HG02852 (cell line): ENCODE results near the gene FUOM.

ENCODE experiments used
- ATAC-seq: cut with Tn5 transposase; IDR thresholded peaks from one replicate; pipeline ENCODE4 v1.9.1; 2021; ENCODE audit warnings: mild to moderate bottlenecking, moderate library complexity; ENCODE audit not compliant: unreplicated experiment

FUOM gene, protein sequence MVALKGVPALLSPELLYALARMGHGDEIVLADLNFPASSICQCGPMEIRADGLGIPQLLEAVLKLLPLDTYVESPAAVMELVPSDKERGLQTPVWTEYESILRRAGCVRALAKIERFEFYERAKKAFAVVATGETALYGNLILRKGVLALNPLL

DNA sequence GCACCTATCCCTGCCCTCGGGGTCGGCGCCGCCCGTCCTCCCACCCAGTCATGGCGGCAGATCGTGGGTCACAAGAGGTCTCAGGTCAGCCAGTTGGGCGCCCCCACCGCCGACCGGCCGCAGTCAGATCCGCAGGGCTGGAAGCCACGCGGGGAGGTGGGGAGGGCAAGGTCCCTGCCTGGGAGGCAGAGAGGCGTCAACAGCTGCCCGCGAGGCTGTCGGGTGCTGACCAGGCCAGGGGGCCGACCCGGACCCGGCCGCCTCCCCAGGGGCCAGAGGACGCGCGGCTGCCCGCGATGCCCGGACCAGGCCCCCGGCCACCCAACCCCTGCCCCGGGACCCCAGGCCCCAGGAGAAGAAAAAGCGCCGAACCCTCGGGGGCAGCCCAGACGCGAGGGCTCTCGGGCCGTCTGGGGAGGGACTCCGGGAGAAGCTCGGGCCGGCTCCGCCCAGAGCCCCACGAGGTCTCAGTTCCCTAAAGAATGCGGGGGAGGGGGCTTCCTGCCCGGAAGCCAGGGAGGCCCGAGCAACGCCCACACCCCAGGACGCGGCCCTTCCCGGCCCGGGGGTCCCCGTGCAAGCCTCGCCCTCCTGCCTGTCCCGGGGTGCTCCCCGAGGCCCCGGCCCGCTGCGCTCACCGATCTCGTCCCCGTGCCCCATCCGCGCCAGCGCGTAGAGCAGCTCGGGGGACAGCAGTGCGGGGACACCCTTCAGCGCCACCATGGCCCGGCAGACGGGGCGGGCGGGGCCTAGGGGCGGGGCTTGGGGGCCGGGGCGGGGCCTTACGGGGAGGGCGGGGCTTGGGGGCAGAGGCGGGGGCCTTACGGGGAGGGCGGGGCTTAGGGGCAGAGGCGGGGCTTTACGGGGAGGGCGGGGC lies at the start of gene FUOM:
Gene FUOM, minus strand, starts transcription at position 735 of the 877 bp plus-strand sequence. Its CDS starts 12 bp downstream, at position 723.
- ATAC-seq = peak; percentile 82

DNA sequence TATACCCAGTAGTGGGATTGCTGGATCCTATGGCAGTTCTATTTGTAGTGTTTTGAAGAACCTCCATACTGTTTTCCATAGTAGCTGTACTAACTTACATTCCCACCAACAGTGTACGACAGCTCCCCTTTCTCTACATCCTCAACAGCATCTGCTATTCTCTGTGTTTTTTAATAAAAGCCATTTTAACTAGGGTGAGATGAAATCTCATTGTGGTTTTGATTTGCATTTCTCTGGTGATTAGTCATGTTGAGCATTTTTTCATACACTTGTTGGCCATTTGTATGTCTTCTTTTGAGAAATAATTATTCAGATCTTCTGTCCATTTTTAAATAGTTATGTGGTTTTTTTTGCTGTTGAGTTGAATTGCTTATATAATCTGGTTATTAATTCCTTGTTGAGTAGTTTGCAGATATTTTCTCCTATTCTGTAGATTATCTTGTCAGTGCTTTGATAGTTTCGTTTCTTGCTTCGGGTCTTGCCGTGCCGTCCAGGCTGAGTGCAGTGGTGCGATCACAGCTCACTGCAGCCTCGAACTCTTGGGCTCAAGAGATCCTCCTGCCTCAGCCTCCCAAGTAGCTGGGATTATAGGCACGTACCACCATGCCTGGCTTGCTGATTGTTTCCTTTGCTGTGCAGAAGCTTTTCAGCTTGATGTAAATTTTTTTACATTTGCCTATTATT lies 48.2 kb upstream of the FUOM start:
- ATAC-seq = peak; percentile 60

DNA sequence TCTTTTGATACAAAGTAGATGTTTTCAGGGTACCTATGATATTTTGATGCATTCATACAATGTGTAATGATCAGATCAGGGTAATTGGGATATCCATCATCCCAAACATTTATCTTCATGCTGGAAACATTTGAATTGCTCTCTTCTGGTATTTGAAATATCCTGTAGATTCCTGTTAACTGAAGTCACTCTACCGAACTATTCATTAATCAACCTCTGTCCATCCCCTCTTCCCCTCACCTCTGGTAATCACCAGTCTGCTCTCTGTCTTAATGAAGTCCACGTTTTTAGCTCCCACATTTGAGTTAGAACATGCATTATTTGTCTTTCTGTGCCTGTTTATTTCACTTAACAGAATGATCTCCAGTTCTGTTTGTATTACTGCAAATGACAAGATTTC lies 47.5 kb upstream of the FUOM start:
- no peak for ATAC-seq

DNA sequence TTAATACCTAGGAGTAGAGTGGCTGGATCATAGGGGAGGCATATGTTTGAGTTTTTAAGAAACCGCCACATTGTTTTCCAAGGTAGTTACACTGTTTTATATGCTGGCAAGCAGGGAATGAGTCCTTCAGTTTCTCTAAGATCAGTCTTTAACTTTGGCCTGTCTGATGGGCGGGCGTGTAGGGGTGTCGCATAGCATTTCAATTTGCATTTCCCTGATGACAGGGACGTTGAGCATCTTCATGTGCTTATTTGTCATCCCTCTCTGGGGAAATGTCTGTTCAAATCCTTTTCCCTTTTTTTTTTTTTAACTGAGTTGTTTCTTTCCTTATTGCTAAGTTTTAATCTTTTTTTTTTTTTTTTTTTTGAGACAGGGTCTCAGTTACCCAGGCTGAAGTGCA lies 46.0 kb upstream of the FUOM start:
- no peak for ATAC-seq

DNA sequence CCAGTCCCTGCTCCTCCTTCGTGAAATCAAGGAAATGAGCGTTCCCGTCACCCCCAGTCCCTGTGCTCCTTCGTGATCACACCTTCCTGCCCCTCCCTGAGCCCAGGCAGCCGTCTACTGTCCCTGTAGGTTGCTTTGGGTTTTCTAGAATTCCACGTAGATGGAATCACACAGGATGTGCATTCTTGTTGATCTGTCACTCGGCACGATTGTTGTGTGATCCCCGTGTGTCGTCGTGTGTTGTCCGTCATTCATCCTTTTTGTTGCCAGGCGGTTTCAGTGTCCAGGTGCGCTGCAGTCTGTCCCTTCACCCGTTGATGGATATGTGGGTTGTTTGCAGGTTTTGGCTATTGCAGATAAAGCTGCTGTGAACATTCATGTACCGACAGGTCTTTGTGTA lies 45.5 kb upstream of the FUOM start:
- no peak for ATAC-seq

DNA sequence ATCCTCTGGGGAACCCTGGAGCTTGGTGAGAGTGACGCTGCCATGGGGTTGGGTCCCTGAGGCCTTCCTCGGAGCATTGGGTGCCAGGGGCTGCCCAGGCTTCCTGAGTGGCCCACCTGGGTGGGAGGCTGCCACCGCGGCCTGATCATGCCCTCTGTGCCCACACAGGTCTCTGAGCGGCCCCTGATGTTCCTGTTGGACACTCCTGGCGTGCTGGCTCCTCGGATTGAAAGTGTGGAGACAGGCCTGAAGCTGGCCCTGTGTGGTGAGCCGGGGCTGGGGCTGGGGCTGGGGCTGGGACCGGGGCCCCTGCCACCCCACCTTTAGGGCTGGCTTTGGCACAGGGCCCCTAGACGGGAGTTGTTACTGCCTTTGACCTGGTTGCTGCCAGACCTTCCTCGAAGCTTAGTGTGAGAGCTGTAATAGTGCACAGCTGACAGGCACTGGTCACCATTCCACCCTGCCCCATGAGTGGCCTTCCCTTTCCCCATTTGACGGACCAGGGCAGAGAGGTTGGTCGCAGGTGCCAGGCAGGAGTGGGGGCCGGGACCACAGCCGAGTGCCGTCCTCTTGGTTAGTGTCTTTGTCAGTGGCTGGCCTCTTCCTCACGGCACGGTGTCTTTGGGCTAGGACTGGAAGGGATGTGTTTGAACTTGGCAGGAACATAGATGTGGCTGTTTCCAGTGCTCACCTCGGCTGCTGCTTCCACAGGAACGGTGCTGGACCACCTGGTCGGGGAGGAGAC lies 44.3 kb upstream of the FUOM start:
- no peak for ATAC-seq

DNA sequence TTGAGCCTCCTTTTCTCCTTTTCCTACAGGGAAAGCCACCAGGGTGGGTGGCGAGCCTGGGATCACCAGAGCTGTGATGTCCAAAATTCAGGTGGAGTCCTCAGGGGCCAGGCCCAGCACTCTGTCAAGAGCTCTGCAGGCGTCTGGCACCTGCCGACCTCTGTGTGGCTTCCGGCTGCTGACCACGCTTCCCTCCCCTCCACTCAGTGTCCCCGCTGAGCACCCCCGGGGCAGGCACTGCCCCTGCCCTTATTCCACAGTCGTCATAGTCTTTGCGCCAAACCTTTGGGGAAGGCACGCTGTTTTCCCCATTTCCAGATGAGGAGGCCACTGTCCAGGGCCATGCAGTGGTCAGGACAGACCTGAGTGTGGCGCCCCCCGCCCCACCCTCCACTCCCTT lies 43.7 kb upstream of the FUOM start:
- no peak for ATAC-seq

DNA sequence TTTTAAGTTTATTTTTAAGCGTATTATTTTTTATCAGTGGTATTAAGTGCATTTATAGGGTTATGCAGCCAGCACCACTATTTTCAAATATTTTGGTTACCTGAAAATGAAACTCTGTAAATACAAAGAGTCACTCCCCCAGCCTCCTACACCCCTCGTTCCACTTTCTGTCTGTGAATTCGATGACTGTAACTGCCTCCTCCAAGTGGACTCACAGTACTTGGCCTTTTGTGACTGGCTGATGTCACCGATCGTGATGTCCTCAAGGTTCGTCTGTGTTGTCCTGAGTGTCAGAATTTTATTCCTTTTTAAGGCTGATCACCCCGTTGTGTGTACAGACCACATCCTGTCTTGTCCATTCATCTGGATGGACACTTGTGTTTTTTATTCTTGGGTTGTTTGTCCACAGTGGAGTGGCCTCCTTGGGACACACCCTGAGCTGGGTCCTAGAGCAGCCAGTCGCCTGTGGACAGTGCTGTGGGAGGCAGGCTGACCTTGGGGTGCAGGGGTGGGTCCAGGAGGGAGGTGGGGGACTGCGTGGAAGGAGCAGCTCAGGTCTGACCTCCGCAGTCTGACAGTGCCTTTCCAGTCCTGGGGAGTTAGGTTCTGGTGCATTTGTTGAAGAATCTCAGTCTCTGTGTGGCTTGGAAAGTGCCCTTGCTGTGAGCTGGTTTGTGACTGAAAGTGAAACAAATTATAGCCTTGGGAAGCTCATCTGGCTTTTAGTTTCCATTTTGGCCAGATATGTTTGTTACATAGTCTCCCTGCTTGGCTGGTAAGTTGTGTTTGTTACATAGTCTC lies 43.0 kb upstream of the FUOM start:
- ATAC-seq = peak; percentile 80

DNA sequence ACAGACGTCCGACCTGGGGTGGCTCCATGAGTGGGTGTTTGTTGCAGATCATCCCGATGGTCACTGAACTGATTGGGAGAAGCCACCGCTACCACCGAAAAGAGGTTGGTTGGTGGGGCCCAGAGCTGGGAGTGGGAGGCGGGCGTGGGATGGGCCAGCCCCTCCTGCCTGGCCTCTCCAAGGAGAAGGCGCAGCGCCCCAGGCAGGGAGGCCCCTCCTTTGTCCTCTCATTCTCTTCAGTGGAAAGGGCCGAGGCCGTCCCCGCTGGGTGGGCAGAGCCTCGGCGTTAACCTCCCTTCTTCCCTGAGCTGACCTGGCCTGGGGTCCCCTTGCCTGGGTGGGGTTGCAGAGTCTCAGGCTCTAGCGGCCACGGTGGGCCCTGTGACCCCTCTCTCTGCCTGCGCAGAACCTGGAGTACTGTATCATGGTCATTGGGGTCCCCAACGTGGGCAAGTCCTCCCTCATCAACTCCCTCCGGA lies 41.3 kb upstream of the FUOM start:
- ATAC-seq = no peak

DNA sequence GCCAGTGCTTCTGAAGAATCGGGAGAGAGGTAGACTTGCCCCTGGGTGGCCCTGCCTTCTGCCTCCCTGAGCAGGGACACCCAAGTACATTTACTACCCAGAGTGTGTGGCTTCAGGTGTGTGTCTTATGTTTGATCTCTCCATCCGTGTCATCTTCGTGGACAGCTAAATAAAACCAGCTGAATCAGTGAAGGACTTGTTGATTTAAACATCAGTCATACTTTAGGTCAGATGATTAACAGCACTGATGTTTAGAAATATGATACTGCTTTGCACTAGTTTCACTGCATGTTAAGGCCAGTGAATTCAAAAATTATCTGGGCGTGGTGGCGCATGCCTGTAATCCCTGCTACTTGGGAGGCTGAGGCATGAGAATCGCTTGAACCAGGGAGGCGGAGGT lies 40.1 kb upstream of the FUOM start:
- no peak for ATAC-seq

DNA sequence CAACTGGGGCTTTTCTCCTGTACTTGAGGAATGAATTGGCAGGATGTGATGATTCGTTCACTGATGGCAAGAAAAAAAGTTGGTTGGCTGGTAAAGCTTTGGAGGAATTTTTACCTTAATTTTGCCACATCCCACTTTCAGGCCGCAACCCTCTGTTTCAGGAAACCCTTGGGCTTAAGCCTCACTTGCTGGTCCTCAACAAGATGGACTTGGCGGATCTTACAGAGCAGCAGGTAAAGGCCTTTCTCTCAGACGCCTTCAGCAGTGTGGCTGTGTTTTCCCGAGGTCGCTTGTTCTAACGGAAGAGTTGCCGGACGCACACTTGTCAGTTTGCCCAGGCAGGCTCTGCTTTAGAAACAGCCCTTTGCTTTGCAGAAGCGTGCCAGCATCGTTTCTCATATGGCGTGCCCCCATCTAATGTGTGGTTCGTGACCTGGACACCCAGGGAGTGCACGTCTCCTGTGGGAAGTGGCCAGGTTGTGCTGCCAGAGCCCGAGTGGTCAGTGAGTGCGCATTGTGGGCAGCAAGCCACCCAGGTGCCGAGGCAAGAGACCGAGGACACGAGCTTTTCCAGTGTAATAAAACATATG lies 38.3 kb upstream of the FUOM start:
- no peak for ATAC-seq

DNA sequence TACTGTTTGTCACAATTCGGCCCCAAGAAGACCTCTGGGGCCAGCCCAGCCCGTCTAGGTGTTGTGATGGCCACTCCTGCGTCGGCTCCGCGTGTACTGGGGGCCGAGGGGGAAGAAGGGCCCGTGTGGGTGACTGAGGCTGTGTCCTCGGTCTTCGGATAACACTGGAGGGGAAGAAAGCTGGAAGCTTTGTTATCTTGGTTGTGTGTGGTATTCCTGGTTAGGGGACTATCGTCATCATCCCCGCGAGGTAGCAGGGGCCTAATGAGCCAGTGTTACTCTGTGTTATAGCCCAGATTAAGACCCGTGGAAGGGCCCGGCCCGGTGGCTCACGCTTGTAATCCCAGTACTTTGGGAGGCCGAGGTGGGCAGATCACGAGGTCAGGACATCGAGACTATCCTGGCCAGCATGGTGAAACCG lies 37.0 kb upstream of the FUOM start:
- ATAC-seq = no peak

DNA sequence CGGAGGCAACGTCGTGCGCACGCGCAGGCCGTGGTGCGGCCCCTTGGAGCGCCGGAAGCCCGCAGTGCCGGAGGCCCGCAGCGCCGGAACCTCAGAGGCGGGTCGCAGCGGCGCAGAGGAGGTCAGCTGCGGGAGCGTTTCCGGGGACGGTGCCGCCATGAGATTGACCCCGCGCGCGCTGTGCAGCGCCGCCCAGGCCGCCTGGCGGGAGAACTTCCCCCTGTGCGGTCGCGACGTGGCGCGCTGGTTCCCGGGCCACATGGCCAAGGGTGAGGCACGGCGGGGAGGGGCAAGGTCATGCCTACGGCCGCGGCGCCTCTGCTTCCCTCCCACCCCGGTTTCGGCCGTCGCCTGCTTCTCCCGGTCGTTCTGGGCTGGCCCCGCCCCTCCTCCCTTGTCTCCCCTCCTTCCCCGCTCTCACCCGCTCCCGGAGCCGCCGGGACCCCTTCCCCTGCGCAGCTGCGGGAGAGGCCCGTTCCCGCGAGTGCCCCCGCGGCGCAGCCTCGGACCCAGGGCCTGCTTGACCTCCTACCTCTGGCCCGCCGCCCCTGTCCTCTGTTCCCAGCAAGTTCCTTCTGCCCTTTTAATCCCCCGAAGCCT lies 36.3 kb upstream of the FUOM start, which contains the start of gene MTG1:
Gene MTG1, plus strand, starts transcription at position 94 of the 600 bp plus-strand sequence. Its CDS starts 64 bp downstream, at position 158.
- peak; percentile 77 for ATAC-seq

DNA sequence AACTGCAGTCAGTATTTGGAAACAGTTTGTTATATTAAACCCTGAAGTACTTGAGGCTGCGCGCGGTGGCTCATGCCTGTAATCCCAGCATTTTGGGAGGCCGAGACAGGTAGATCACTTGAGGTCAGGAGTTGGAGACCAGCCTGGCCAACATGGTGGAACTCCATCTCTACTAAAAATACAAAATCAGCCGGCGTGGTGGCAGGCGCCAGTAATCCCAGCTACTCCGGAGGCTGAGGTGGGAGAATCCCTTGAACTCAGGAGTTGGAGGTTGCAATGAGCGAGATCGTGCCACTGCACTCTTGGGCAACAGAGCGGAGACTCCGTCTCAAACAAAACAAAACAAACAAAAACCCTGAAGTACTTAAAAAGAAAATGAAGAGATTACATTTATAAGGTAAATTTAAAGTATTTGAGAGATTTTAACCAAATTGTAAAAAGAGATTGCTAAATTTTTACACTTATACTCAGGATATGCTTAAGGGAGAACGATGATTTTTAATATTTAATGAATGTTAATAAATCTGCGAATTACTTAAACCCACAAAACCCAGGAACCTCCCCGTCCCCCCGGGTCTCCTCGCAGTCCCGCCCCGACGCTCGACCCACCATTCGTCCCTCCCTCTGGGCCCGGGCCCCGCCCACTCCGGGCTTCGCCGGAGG lies 35.7 kb upstream of the FUOM start:
- no peak for ATAC-seq

DNA sequence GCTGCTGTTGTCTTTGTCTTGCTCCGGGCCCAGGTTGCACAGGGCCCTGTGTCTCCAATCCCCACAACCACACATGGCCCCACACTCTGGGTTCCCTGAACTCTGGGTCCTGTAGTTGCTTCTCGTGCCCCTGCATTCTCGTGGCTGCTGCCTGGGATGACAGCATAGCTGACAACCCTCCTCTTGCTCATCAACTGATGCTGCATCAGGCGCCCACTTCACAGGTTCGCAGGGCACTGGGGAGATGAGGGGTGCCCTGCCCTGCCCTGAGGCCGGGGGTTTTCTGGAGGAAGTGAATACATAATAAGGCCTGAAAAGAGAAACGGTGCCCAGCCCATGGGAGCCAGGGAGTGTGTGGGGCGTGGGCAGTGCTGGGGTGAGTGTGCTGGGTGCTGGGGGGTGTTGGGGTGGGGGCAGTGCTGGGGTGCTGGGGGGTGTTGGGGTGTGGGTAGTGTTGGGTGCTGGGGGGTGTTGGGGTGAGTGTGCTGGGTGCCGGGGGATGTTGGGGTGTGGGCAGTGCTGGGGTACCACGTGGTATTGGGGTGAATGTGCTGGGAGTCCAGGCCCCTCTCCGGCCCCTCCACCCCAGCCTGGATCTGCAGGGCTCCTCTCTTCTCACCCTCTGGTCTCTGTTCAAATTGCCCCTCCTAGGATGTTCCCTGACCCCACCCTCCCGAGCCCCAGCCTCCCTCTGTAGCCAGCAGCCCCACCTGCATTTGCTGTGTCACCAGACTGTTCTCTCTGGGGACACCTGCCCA lies 34.1 kb upstream of the FUOM start:
- ATAC-seq = no peak

DNA sequence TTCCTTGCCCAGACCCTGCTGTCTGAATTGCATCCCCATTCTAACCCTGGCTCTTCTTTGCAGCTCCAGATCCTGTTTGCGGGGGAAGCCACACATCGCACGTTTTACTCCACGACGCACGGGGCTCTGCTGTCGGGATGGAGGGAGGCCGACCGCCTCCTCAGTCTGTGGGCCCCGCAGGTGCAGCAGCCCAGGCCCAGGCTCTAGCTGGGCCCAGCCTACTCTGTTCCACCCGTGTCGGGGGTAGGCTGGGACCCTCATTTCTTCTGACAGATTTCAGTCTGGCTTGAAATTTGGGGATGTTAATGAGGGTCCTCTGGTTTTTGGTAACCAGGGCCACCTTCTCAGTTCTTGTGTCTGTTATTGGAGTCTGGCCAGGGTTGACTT lies 33.4 kb upstream of the FUOM start:
- ATAC-seq = no peak

DNA sequence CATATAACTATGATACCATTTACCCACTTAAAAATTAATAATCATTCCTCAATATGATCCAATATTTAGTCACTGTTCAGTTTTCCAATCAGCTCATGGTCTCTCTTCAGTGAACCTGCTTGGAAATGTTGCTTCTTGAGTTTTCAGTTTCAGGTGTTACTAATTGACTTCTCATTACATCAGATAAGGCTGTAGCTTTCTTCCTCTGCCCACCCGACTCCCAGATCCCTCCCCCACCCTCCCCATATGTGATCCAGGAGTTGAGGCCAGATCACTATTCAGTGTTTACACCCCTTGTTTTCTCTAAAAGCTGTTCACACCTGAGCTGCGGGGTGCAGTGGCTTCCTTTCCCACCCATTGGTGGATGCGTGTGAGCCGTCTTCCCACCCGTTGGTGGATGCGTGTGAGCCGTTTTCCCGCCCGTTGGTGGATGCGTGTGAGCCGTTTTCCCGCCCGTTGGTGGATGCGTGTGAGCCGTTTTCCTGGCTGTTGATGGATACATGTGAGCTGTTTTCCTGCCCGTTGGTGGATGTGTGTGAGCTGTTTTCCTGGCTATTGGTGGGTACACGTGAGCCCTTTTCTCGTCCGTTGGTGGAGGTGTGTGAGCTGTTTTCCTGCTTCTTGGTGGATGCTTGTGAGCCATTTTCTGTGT lies 32.9 kb upstream of the FUOM start:
- no peak for ATAC-seq
